H1 (cell line): Measurements from ENCODE around the gene NFXL1.

Experiments
- POLR2AphosphoS5 ChIP-seq: IDR thresholded peaks from 2 replicates; pipeline ENCODE4 v1.6.1; 2011; ENCODE audit warnings: low read depth, low read length
- TF ChIP-seq, protein P1 (sequence below), 3 experiments: IDR thresholded peaks; 1 replicate in 2 of 3; 2 replicates in 1 of 3; pipeline versions ENCODE4 v1.5.1 to v1.6.1; 2011; ENCODE audit warnings: low read length in 3 of 3, mild to moderate bottlenecking in 3 of 3, inconsistent platforms in 2 of 3, low read depth in 1 of 3, moderate library complexity in 1 of 3; ENCODE audit not compliant: insufficient read depth in 1 of 3; ENCODE audit errors: control extremely low read depth in 1 of 3

DNA sequence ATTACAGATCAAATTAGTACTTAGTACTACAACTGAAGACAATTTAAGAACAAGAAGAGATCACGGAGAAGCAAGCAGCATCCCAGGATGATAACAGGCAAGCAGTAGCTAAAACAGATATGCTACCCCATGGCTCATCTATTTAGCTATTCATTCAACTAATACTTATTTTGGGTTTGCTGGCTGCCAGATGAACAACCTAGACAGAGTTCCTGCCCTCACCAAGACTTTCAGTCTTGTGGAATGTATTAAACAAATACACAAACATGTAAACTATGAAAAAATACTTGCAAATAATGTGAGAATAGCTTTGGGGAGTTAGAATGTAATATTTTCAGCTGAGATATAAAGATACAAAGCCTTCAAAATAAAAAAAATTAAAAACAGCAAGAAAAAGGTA, 74.1 kb downstream of the NFXL1 start:
- TF ChIP-seq, protein P1, sequence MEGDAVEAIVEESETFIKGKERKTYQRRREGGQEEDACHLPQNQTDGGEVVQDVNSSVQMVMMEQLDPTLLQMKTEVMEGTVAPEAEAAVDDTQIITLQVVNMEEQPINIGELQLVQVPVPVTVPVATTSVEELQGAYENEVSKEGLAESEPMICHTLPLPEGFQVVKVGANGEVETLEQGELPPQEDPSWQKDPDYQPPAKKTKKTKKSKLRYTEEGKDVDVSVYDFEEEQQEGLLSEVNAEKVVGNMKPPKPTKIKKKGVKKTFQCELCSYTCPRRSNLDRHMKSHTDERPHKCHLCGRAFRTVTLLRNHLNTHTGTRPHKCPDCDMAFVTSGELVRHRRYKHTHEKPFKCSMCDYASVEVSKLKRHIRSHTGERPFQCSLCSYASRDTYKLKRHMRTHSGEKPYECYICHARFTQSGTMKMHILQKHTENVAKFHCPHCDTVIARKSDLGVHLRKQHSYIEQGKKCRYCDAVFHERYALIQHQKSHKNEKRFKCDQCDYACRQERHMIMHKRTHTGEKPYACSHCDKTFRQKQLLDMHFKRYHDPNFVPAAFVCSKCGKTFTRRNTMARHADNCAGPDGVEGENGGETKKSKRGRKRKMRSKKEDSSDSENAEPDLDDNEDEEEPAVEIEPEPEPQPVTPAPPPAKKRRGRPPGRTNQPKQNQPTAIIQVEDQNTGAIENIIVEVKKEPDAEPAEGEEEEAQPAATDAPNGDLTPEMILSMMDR (IDR thresholded peaks at IDR 0.05; ENCODE audit: control extremely low read depth in 1 of 3, insufficient read depth in 1 of 3, low read depth in 1 of 3, low read length in 3 of 3), result no peak
- no peak for TF ChIP-seq POLR2AphosphoS5
